Heart right ventricle (tissue), 16 donors: ENCODE data around the gene SUPT4H1. TPM values are rescaled to one million over a fixed set of nuclear protein-coding genes. Genes with fewer than 3 reads are reported as not detected.

Source experiments
- ATAC-seq, 8 donors: fragments of 200-7000 bp; cut with Tn5 transposase; one replicate each; pipeline ENCODE4 v1.9.1; 2020; ENCODE audit warnings: mild to moderate bottlenecking in 8 of 8, moderate library complexity in 8 of 8, moderate number of reproducible peaks in 1 of 8
- DNase-seq, 2 donors: peaks; one replicate each; pipeline ENCODE4 v3.0.0-alpha.2; 2020
- H3K27ac ChIP-seq, 10 donors: fragments of 200-600 bp; sonication (generic) in 2 of 10; one replicate each; pipeline versions ENCODE4 v1.5.0 to v1.8.0; 2020 to 2022; ENCODE audit warnings: mild to moderate bottlenecking in 3 of 10
- H3K27me3 ChIP-seq, 7 donors: fragments of 200-600 bp; one replicate each; pipeline ENCODE4 v1.8.0; 2021 to 2022; ENCODE audit warnings: mild to moderate bottlenecking in 2 of 7
- H3K36me3 ChIP-seq, 9 donors: fragments of 200-600 bp; sonication (generic) in 1 of 9; one replicate each; pipeline versions ENCODE4 v1.5.0 to v1.8.0; 2020 to 2022; ENCODE audit warnings: mild to moderate bottlenecking in 2 of 9
- H3K4me1 ChIP-seq, 9 donors: fragments of 200-600 bp; sonication (generic) in 1 of 9; one replicate each; pipeline versions ENCODE4 v1.5.0 to v1.8.0; 2020 to 2022; ENCODE audit warnings: mild to moderate bottlenecking in 4 of 9
- H3K4me3 ChIP-seq, 10 donors: fragments of 200-600 bp; sonication (generic) in 2 of 10; one replicate each; pipeline versions ENCODE4 v1.5.0 to v1.8.0; 2020 to 2022; ENCODE audit warnings: mild to moderate bottlenecking in 7 of 10, moderate library complexity in 2 of 10
- H3K9me3 ChIP-seq, 11 donors: fragments of 200-600 bp in 10 of 11; sonication (generic) in 2 of 11; one replicate each; pipeline versions ENCODE4 v1.5.0 to v1.8.0; 2013 to 2022; ENCODE audit warnings: mild to moderate bottlenecking in 2 of 11, control low read depth in 1 of 11, moderate library complexity in 1 of 11
- CTCF ChIP-seq, 9 donors: fragments of 200-600 bp; sonication (generic) in 2 of 9; IDR thresholded peaks; one replicate each; pipeline versions ENCODE4 v1.5.0 to v1.8.0; 2021 to 2022; ENCODE audit warnings: antibody characterized with exemption in 9 of 9, mild to moderate bottlenecking in 5 of 9, moderate library complexity in 1 of 9
- WGBS, 2 donors: extraction: QIAGEN DNeasy Blood & Tissue Kit; methylation state at CpG; one replicate each; pipeline ENCODE4 v1.1.7; 2013; ENCODE audit warnings: inconsistent platforms in 1 of 2; 5-methylcytosine and 5-hydroxymethylcytosine counted together
- intact Hi-C, 10 donors: fragments of 100-400 bp; cut with DNase I; formaldehyde crosslinking; loops; one replicate each; pipeline versions ENCODE4 v1.11.1 to v1.14.2; 2022
- microRNA-seq, 2 donors: library from miRNA; unstranded; fragments of <30 nt; microRNA quantifications; one replicate each; pipeline ENCODE4 v1.2.0, GENCODE V29; 2021
- polyA plus RNA-seq, 2 donors: library from polyadenylated mRNA; stranded (reverse); fragments of 200-250 nt; gene quantifications; one replicate each; pipeline ENCODE4 v1.2.3, GENCODE V29; 2013
- total RNA-seq, 10 donors: library from RNA; stranded (reverse); fragmentation: NEBNext Ultra II Directional in 3 of 10; extraction: Animal tissue kit (Norgen Biotek cat#: 25700) in 3 of 10; gene quantifications; one replicate each; pipeline versions ENCODE4 v1.2.1 to v1.2.4, GENCODE V29; 2021 to 2023
- donor health status: Arrhythmogenic right ventricular cardiomyopathy.
- donor health status: ischemic (EF 13 %, LVEDD 7.1; RV severe dilation, severe dysfunction).
- donor health status: healthy with polysubstance abuse.
- donor health status: DM: no; HTN: yes; CAD: no.
- donor health status: DM: no; HTN: no; CAD: no.
- donor health status: ischemic (EF 25% LVEDD 6.9; RV normal size, moderate dysfunction).
- donor health status: ischemic (EF 25% LVEDD 5.7; RV mildly dilated, moderate dysfunction).
- donor health status: healthy.
- donor health status: DM: yes; HTN: yes; CAD: no.
- donor health status: Ischemic cardiomyopathy.
- donor health status: ischemic (EF 35%, LVEDD 5.7; RV mildly dilated, moderate dysfunction).
- donor health status: nonischemic (EF 11% LVEDD 7.7; RV severe dilation, severe dysfunction).
- donor health status: DM: yes; HTN: yes; CAD: no.
- donor health status: PGD.
- donor health status: ischemic (EF 29% LVEDD 5.4; RV normal size, mild dysfunction).
- donor health status: nonischemic (EF 23%, LVEDD 6.1; RV moderate dilation, normal function).

The SUPT4H1 gene
- total and polyA plus RNA-seq, 12 donors, result 38.0 to 95.0 (median 59.8) TPM

- Histone ChIP-seq H3K27ac (no peak overlapping the region), H3K4me3 (no peak overlapping the region), H3K36me3 (no peaks in the 10 kb centered on the region), H3K27me3 (peaks cover 0 to 29% (median 0%) of the 10 kb centered on the region in 7 donors), H3K9me3 (peaks cover 0 to 16% (median 3%) of the 10 kb centered on the region in 11 donors), H3K4me1 (peaks cover 0 to 4% (median 0%) of the 10 kb centered on the region in 9 donors)
- DNase-seq (no peak), ATAC-seq (no peak)
- TF ChIP-seq CTCF (IDR thresholded peaks at IDR 0.05), result no peak
- intact Hi-C loops, result loop anchor here in 2 of 10 donors (10.0 kb wide), 1 partner anchor 143 kb away; no protein-coding TSS in a partner anchor
- 79 to 80% methylated on average over 16 of the region's 16 CpGs for whole genome bisulfite sequencing, 2 donors
Observed at GRCh38 chr17:58301504-58302150, 50.4 kb downstream of the SUPT4H1 start.

- no peak overlapping the region for H3K27ac ChIP-seq
- DNase-seq, result no peak
- TF ChIP-seq CTCF (IDR thresholded peaks at IDR 0.05), result no peak
- no peak for ATAC-seq
- peaks cover 0 to 26% (median 0%) of the 10 kb centered on the region in 7 donors for H3K27me3 ChIP-seq
- H3K36me3 ChIP-seq, result no peaks in the 10 kb centered on the region
- 80 to 88% methylated on average over 6 of the region's 6 CpGs for WGBS, 2 donors
- intact Hi-C loops, result loop anchor here in 2 of 10 donors (10.0 kb wide), 1 partner anchor 144 kb away; no protein-coding TSS in a partner anchor
- H3K4me1 ChIP-seq, result peaks cover 0 to 4% (median 0%) of the 10 kb centered on the region in 9 donors
- H3K4me3 ChIP-seq, result no peak overlapping the region
- H3K9me3 ChIP-seq, result peaks cover 0 to 16% (median 3%) of the 10 kb centered on the region in 11 donors
Observed at GRCh38 chr17:58300336-58300735, 51.7 kb downstream of the SUPT4H1 start.

Small RNAs within 50 kb of the gene (microRNA-seq; reads per million reads assigned to microRNA genes)
- gene MIR4736, result 0 reads per million in 2 donors

Other genes with a start within 250 kb of the SUPT4H1 start
- gene OR4D1, start 203.8 kb downstream of the SUPT4H1 start, total RNA-seq, result under 1 TPM in 1 of 10 donors, not detected in 9; 0.07 TPM
- gene OR4D1, start 203.8 kb downstream of the SUPT4H1 start, polyA plus RNA-seq, result not detected
- not detected for gene OR4D2, start 185.2 kb downstream of the SUPT4H1 start, total RNA-seq
- gene OR4D2, start 185.2 kb downstream of the SUPT4H1 start, polyA plus RNA-seq, result not detected
- gene EPX, start 159.5 kb downstream of the SUPT4H1 start, total RNA-seq, result not detected
- gene EPX, start 159.5 kb downstream of the SUPT4H1 start, polyA plus RNA-seq, result not detected
- 10 to 100 TPM in 4 of 10 donors, 1 to 10 TPM in 6; 5.3 to 12.9 (median 9.2) TPM for gene MKS1, start 132.9 kb downstream of the SUPT4H1 start, total RNA-seq
- 10 to 100 TPM in 1 of 2 donors, 1 to 10 TPM in 1; 5.4 to 10.3 TPM for gene MKS1, start 132.9 kb downstream of the SUPT4H1 start, polyA plus RNA-seq
- gene LPO, start 113.6 kb downstream of the SUPT4H1 start, total RNA-seq, result not detected
- not detected for gene LPO, start 113.6 kb downstream of the SUPT4H1 start, polyA plus RNA-seq
- gene MPO, start 71.3 kb downstream of the SUPT4H1 start, total RNA-seq, result 1 to 10 TPM in 1 of 10 donors, under 1 TPM in 7, not detected in 2; 0.08 to 2.5 (median 0.25) TPM
- gene MPO, start 71.3 kb downstream of the SUPT4H1 start, polyA plus RNA-seq, result under 1 TPM; 0.07 to 0.15 TPM
- 10 to 100 TPM in 8 of 10 donors, 1 to 10 TPM in 2; 6.0 to 18.7 (median 12.4) TPM for gene TSPOAP1, start 23.4 kb downstream of the SUPT4H1 start, total RNA-seq
- 10 to 100 TPM in 1 of 2 donors, 1 to 10 TPM in 1; 1.6 to 35.6 TPM for gene TSPOAP1, start 23.4 kb downstream of the SUPT4H1 start, polyA plus RNA-seq
- 1 to 10 TPM; 1.5 to 6.1 (median 3.7) TPM for gene RNF43, start 65.3 kb upstream of the SUPT4H1 start, total RNA-seq
- 1 to 10 TPM in 1 of 2 donors, under 1 TPM in 1; 0.86 to 1.2 TPM for gene RNF43, start 65.3 kb upstream of the SUPT4H1 start, polyA plus RNA-seq
- gene HSF5, start 136.2 kb upstream of the SUPT4H1 start, total RNA-seq, result under 1 TPM in 3 of 10 donors, not detected in 7; 0.04 to 0.14 (median 0.05) TPM
- not detected for gene HSF5, start 136.2 kb upstream of the SUPT4H1 start, polyA plus RNA-seq
- 10 to 100 TPM in 9 of 10 donors, 1 to 10 TPM in 1; 8.5 to 26.6 (median 17.1) TPM for gene MTMR4, start 162.4 kb upstream of the SUPT4H1 start, total RNA-seq
- gene MTMR4, start 162.4 kb upstream of the SUPT4H1 start, polyA plus RNA-seq, result 10 to 100 TPM in 1 of 2 donors, 1 to 10 TPM in 1; 9.6 to 12.3 TPM